Kidney capillary endothelial cell (primary cell): ENCODE results near the gene PITX2.
"Not testable (repeated sequence)": the region's sequence is repeated elsewhere in the genome, so short reads cannot be mapped to it uniquely, and the experiment has no call there.

ENCODE experiments used
- DNase-seq: peaks from one replicate; pipeline ENCODE4 v3.0.0-alpha.2; 2018; ENCODE audit warnings: low spot score

The PITX2 gene

DNA sequence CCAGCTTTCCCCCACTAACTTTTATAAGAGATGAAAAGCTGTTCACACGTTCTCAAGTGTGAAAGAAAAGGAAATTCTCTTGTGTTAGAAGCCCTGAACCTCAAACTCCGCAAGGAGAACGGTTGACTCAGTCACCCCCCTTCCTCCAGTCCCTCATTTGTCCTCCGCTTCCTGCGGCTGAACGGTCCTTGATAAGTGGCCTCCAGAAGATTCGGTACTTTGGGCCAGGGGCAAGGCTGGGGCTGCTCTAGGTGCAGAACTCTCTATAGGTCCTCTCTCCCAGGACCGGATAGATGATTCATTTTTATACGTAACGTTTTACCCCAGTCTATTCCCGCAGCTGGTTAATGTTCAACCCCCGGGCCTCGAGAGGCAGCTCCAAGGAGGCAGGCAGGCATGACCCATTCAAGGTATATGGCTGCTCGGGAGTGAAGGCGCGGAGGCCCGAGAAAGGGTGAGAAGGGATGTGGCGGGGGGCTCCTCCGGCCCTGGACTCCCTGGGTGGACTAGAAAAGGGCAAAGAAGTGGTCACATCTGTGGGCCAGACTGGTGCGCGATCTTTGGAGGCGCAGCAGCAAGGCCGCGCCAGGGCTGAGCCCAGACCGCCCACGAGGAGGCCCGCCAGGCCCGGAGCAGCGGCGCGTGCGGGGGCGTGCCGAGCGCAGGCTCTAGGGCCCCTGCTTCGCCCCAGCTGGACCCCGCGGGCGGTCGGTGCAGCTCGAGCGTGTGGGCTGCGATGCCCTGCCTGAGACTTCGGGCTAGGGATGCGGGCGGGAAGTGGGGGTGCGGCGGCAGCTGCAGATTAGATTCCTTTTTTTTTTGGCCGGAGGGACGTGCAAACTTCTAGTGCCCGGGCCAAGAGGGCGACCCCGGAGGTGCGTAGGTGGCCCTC is 11.7 kb downstream of the PITX2 start:
- no peak for DNase-seq

GRCh38 chr4:110610620-110610939 is 12.3 kb downstream of the PITX2 start:
- DNase-seq, result no peak

DNA sequence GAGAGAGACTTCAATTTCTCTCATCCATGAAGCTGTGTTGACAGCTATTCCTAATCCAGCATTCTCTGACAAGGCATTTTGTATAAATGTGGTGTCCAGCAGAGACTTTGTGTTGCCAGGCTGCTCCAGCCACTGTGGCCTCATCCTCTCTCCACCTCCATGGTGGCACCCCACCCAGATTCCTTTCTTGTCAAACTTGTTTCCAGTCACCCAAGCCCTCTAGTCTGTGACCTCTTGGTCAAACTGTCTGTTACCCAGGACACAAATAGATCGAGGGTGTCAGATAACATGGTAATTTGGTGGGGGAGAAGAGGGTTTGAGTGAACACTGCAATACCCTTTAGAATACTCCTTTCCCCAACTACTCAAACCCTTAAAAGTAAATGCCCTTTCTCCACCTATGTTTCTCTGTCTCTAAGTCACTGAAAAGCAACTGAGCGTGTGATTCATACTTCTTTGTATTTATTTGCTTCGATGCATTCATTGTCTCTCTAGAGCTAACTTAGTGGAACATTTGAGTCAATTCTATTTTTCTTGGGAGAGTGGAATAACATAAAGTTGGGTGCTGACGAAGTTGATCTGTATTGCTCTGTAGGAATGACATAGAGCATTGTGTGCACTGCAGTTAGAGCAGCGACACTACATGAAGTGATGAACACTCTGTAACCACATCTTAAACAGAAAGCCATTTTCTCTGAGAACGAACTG is 13.7 kb downstream of the PITX2 start:
- no peak for DNase-seq

GRCh38 chr4:110605077-110605476 is 17.8 kb downstream of the PITX2 start:
- no peak for DNase-seq

DNA sequence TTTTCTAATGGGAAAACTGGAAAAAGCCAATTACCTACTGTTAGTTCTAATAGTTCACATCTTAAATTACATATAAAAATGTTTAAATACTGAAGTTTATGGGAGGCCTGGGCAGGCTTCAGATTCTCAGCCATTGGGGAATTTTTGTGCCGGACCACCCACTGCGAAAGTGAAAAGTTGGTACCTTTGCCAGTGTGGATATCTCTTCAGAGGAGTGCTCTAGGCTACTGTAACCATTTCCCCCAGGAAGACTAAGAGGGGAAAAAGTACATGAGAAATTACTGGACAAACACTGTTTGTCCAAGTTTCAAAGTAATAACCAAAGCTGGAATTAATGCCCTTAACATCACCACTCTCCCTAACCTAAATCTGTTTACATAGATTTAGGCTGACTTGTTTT is 20.8 kb downstream of the PITX2 start:
- DNase-seq, result no peak

DNA sequence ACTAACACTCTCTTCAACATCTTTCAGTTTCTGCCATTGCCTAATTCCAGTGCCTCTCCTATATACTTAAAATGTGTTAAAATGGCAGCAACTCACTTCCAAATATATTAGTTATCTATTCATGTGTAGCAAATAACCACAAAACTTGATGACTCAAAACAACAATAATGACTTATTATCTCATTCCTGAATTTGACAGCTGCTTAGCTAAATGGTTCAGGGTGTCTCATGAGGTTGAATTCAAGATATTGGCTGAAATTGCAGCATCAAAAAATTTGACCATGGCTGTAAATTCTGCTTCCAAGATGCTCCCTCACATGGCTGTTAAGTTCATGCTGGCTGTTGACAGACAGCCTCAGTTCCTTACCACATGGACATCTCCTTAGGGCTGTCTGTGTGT is 25.3 kb downstream of the PITX2 start:
- no peak for DNase-seq

DNA sequence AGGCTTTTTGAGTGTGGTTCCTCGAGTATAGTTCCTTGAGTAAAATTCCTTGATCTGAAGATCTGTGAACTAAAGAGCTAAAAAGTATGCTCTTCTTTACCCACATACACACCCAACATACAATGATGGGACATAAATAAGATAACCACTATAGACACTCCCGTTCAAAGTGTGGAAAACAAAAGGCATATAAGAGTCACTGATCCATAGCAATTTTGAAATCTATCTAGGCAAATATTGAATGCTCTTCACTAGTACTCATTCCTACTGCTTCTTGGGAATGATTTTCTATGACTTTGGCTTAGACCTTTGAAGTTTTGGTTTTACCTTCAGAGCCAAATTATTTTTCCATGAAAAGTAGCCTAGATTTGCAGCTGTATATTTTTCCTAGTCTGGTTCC is 26.4 kb downstream of the PITX2 start:
- DNase-seq, result no peak

DNA sequence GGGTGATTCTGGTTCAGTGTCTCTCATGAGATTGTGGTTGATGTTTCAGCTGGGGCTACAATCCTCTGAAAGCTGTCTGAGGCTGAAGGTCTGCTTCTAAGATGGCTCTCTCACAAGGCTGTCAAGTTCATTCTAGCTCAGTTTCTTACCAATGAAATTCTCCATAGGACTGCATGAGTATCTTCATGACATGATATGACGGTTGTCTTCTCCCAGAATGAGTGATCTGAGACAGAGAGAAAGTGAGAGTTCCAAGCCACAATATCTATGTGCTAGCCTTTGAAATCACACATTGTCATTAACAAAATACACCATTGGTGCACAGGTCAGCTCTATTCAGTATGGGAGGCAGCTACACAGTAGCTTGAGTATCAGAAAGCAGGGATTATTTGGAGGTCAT is 27.3 kb downstream of the PITX2 start:
- DNase-seq, result no peak

DNA sequence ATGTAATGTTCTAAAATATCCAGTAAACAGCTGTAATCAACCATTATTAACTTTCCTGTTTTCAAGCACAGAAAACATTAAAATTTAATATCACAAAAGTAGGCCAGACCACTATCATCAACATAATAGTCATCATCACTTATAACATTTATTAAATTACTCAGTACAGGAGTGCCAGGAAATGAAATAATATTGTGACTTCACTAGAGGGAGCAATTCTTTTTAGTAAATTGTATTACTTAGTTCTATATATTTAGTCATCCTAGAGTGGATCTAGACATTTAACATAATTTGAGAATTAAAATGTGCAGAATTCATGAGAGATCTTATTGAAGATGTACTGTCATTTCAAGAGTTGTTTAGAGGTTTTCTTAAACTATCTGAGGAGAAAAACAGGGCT is 33.6 kb downstream of the PITX2 start:
- no peak for DNase-seq

GRCh38 chr4:110587666-110588285 is 35.1 kb downstream of the PITX2 start:
- DNase-seq, result no peak

DNA sequence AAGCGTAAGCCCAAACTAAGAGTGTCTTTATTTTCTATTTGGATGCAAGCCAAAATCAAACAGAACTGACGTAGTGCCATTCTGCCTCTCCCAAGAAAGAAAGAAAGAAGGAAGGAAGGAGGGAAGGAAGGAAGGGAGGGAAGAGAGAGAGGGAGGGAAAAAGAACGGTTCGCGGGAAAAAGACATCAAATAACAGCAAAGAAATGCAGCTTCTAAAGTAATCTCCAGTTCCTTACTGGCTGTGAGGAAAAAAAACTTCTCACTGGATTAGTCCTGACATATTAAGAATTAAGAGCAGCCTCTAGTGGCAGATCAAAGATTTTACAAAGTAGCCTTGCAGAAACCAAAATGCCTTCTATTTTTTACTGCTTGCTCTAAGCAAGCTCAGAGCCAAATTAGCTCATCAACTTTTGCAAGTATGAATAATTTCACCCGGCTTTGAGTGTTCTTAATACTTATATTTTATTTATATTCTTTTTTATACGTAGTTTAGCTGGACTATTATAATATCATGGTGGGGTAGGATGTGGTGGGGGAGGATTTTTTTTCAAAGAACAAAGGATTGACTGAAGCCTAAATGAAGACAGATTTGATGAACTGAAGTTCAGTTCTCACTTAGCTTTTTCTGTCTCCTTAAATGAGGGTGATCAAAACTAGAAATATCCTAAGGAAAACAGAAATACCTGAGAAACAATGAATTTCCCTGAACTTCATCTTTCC is 36.6 kb downstream of the PITX2 start:
- DNase-seq, result peak; percentile 76

DNA sequence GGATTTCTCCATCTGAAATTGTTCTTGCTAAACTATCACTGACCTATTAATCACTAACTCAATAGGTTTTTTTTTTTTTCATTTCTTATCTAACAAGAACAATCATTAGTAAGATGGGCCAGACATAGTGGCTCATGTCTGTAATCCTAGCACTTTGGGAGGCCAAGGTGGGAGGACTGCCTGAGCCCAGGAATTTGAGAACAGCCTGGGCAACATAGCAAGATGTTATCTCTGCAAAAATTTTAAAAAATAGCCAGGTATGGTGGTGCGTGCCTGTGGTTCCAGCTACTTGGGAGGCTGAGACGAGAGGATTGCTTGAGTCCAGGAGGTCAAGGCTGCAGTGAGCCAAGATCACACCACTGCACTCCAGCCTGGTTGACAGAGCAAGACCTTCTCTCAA is 46.2 kb downstream of the PITX2 start:
- not testable (repeated sequence) for DNase-seq
